Measurements from ENCODE around the gene C2orf49. TPM values are rescaled to one million over a fixed set of nuclear protein-coding genes. Genes with fewer than 3 reads are reported as not detected.

C2orf49 gene
- total and polyA plus RNA-seq, 8 donors: 6.3 to 22.0 (median 11.0) TPM

- TF ChIP-seq EP300 (IDR thresholded peaks at IDR 0.05) (no peak), CTCF (IDR thresholded peaks at IDR 0.05) (no peak), POLR2AphosphoS5 (IDR thresholded peaks at IDR 0.05) (no peak), POLR2A (IDR thresholded peaks at IDR 0.05) (no peak)
- DNase-seq: no peak
- WGBS, 5 donors: 17 to 24% (median 20%) methylated on average over 6 of the region's 6 CpGs
- Histone ChIP-seq H3K27ac (peak overlapping the region in 4 of 5 donors; percentile 95 to 96 (median 96)), H3K9me3 (no peaks in the 10 kb centered on the region), H3K4me1 (peaks cover 23 to 48% (median 43%) of the 10 kb centered on the region in 4 donors), H3K36me3 (no peaks in the 10 kb centered on the region), H3K27me3 (peaks cover 0 to 31% (median 11%) of the 10 kb centered on the region in 3 donors), H3K4me3 (peak overlapping the region; percentile 61 to 87 (median 76))
- intact Hi-C loops (cut with DNase I; ENCODE audit: low total_unique reads): no loop called here
Observed at GRCh38 chr2:105397953-105398335, 60.6 kb downstream of the C2orf49 start.

- Histone ChIP-seq H3K27me3 (peaks cover 0 to 31% (median 11%) of the 10 kb centered on the region in 3 donors), H3K4me3 (peak within 1 kb of the TSS; percentile 61 to 87 (median 76)), H3K27ac (peak within 1 kb of the TSS; percentile 91 to 96 (median 96)), H3K9me3 (no peaks in the 10 kb centered on the region), H3K36me3 (no peaks in the 10 kb centered on the region), H3K4me1 (peaks cover 22 to 48% (median 45%) of the 10 kb centered on the region in 4 donors)
- DNase-seq: peak; percentile 73 to 95
- whole genome bisulfite sequencing, 5 donors: 1 to 2% (median 1%) methylated on average over 50 to 74 of the region's 74 CpGs
- intact Hi-C loops (cut with DNase I; ENCODE audit: low total_unique reads): no loop called here
- TF ChIP-seq POLR2AphosphoS5 (IDR thresholded peaks at IDR 0.05) (peak; percentile 48 to 95 (median 88)), CTCF (IDR thresholded peaks at IDR 0.05) (peak in 4 of 7 experiments; percentile 20 to 68 (median 54)), EP300 (IDR thresholded peaks at IDR 0.05) (no peak), POLR2A (IDR thresholded peaks at IDR 0.05) (peak in 1 of 4 donors; percentile 65)
Observed at GRCh38 chr2:105398336-105399206, 61.2 kb downstream of the C2orf49 start, which contains the start of gene FHL2. Gene FHL2, minus strand, starts transcription at chr2:105399051. Its CDS starts 12,535 bp downstream, at chr2:105386516.

Other genes with a start within 250 kb of the C2orf49 start
- not detected for gene GPR45, start 95.8 kb upstream of the C2orf49 start, total RNA-seq
- not detected for gene GPR45, start 95.8 kb upstream of the C2orf49 start, polyA plus RNA-seq
- 10 to 100 TPM; 13.4 to 35.7 (median 28.1) TPM for gene TGFBRAP1, start 7.8 kb upstream of the C2orf49 start, total RNA-seq
- gene TGFBRAP1, start 7.8 kb upstream of the C2orf49 start, polyA plus RNA-seq: 10 to 100 TPM in 1 of 3 donors, 1 to 10 TPM in 2; 4.9 to 11.6 (median 8.3) TPM
- gene FHL2, start 61.5 kb downstream of the C2orf49 start, total RNA-seq: 100 to 1,000 TPM in 1 of 5 donors, 10 to 100 TPM in 4; 42.3 to 118 (median 57.1) TPM
- gene FHL2, start 61.5 kb downstream of the C2orf49 start, polyA plus RNA-seq: 100 to 1,000 TPM in 1 of 3 donors, 10 to 100 TPM in 2; 45.7 to 240 (median 84.2) TPM

Measured in stomach (tissue), 9 donors.